KMS-11 (cell line): Measurements from ENCODE around the gene DENND4A.

Experiments
- H2AFZ ChIP-seq: fragments of 200-600 bp; sonication (generic); 2 replicates; pipeline ENCODE4 v1.6.1; 2016; ENCODE audit warnings: antibody characterized with exemption, mixed run types, low read depth
- H3K27ac ChIP-seq: fragments of 200-600 bp; sonication (generic); 2 replicates; pipeline ENCODE4 v1.6.1; 2016; ENCODE audit warnings: mild to moderate bottlenecking, mixed run types
- H3K27me3 ChIP-seq: fragments of 200-600 bp; sonication (generic); 2 replicates; pipeline ENCODE4 v1.6.1; 2017; ENCODE audit warnings: mild to moderate bottlenecking, low read depth, mixed run types, moderate library complexity; ENCODE audit not compliant: insufficient read depth
- H3K36me3 ChIP-seq: fragments of 200-600 bp; sonication (generic); 2 replicates; pipeline ENCODE4 v1.6.1; 2017; ENCODE audit warnings: mild to moderate bottlenecking, mixed run types; ENCODE audit not compliant: insufficient read depth
- H3K4me1 ChIP-seq: fragments of 200-600 bp; sonication (generic); 2 replicates; pipeline ENCODE4 v1.6.1; 2016; ENCODE audit warnings: mild to moderate bottlenecking, low read depth, mixed run types; ENCODE audit not compliant: poor library complexity, severe bottlenecking
- H3K4me2 ChIP-seq: fragments of 200-600 bp; sonication (generic); 2 replicates; pipeline ENCODE4 v1.7.0; 2016; ENCODE audit warnings: mild to moderate bottlenecking, mixed run types
- H3K4me3 ChIP-seq: fragments of 200-600 bp; sonication (generic); IDR thresholded peaks from 2 replicates; pipeline ENCODE4 v1.6.1; 2017; ENCODE audit warnings: low read depth, low read length, mixed read lengths; ENCODE audit not compliant: insufficient read depth
- H3K79me2 ChIP-seq: fragments of 200-600 bp; sonication (generic); 2 replicates; pipeline ENCODE4 v1.6.1; 2016; ENCODE audit warnings: low read depth, mixed run types; ENCODE audit not compliant: insufficient read depth
- H3K9ac ChIP-seq: fragments of 200-600 bp; sonication (generic); 2 replicates; pipeline ENCODE4 v1.6.1; 2016; ENCODE audit warnings: mild to moderate bottlenecking, mixed run types
- H4K20me1 ChIP-seq: fragments of 200-600 bp; sonication (generic); 2 replicates; pipeline ENCODE4 v1.6.1; 2016; ENCODE audit warnings: mild to moderate bottlenecking, mixed run types; ENCODE audit not compliant: insufficient read depth
- TF ChIP-seq, protein P1 (sequence below): fragments of 200-600 bp; sonication (generic); conservative IDR thresholded peaks from 2 replicates; pipeline ENCODE4 v1.6.1; 2017; ENCODE audit warnings: low read depth, mild to moderate bottlenecking, antibody characterized with exemption, low read length, moderate library complexity, mixed read lengths

The DENND4A gene

DNA sequence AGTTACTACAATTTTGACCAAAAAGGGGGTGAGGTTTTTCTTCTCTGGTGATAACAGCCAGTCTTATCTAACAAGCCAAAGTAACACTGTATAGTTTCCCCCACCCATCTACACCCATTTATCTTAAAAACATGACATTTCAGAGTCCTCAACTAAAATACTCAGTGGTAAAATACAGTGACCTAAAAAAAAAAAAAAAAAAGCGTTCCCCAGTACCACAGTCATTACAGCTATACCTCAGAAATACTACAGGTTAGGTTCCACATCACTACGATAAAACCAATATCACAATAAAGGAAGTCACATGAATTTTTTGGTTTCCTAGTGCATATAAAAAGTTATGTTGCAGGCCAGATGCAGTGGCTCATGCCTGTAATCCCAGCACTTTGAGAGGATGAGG, 13.8 kb downstream of the DENND4A start:
- H3K9ac ChIP-seq: no peak overlapping the region
- no peak overlapping the region for H3K4me2 ChIP-seq
- H2AFZ ChIP-seq: no peak overlapping the region
- H3K4me3 ChIP-seq: no peak overlapping the region
- no peaks in the 10 kb centered on the region for H3K27me3 ChIP-seq
- H3K27ac ChIP-seq: no peak overlapping the region
- H3K79me2 ChIP-seq: peaks cover 92% of the 10 kb centered on the region
- peaks cover 9% of the 10 kb centered on the region; the same call in 1 of the 2 replicates for H4K20me1 ChIP-seq
- peaks cover 4% of the 10 kb centered on the region for H3K4me1 ChIP-seq
- TF ChIP-seq, protein P1, sequence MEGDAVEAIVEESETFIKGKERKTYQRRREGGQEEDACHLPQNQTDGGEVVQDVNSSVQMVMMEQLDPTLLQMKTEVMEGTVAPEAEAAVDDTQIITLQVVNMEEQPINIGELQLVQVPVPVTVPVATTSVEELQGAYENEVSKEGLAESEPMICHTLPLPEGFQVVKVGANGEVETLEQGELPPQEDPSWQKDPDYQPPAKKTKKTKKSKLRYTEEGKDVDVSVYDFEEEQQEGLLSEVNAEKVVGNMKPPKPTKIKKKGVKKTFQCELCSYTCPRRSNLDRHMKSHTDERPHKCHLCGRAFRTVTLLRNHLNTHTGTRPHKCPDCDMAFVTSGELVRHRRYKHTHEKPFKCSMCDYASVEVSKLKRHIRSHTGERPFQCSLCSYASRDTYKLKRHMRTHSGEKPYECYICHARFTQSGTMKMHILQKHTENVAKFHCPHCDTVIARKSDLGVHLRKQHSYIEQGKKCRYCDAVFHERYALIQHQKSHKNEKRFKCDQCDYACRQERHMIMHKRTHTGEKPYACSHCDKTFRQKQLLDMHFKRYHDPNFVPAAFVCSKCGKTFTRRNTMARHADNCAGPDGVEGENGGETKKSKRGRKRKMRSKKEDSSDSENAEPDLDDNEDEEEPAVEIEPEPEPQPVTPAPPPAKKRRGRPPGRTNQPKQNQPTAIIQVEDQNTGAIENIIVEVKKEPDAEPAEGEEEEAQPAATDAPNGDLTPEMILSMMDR: no peak
- no peaks in the 10 kb centered on the region for H3K36me3 ChIP-seq

DNA sequence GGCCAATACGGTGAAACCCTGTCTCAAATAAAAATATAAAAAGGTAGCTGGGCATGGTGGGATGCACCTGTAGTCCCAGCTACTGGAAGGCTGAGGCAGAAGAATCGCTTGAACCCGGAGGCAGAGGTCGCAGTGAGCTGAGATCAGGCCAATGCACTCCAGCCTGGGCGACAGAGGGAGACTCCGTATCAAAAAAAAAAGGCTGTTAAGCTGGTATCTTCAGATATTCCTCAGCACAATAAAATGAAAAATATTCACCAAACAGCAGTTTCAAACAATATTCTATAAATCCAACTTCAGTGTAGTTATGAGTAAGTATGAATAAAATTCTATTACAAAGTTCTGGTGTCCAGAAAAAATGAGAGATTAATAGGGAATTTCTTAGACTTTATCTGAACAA, 14.2 kb downstream of the DENND4A start:
- TF ChIP-seq, protein P1: no peak
- peaks cover 4% of the 10 kb centered on the region for H3K4me1 ChIP-seq
- H3K4me3 ChIP-seq: no peak overlapping the region
- no peaks in the 10 kb centered on the region for H3K27me3 ChIP-seq
- H2AFZ ChIP-seq: no peak overlapping the region
- no peak overlapping the region for H3K4me2 ChIP-seq
- no peaks in the 10 kb centered on the region for H3K36me3 ChIP-seq
- H3K79me2 ChIP-seq: peaks cover 95% of the 10 kb centered on the region
- no peak overlapping the region for H3K9ac ChIP-seq
- no peak overlapping the region for H3K27ac ChIP-seq
- H4K20me1 ChIP-seq: peaks cover 9% of the 10 kb centered on the region; the same call in 1 of the 2 replicates

DNA sequence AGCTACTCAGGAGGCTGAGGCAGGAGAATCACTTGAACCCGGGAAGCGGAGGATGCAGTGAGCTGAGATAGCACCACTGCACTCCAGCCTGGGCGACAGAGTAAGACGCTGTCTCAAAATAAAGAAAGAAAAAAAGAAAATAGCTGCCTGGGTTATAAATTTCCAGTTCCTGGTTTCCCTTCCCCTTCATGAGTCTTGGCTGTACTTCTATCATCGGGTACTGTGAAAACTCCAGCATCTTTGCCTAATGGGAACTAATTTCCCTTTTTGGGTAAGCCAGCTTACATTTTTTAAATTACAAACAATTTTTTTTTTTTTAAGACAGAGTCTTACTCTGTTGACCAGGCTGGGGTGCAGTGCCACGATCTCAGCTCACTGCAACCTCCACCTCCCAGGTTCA, 15.0 kb downstream of the DENND4A start:
- Histone ChIP-seq H3K4me1 (peaks cover 4% of the 10 kb centered on the region), H3K9ac (no peak overlapping the region), H3K79me2 (peaks cover 94% of the 10 kb centered on the region), H3K27ac (no peak overlapping the region), H2AFZ (no peak overlapping the region), H3K27me3 (no peaks in the 10 kb centered on the region), H3K36me3 (no peaks in the 10 kb centered on the region), H3K4me2 (no peak overlapping the region), H4K20me1 (peaks cover 9% of the 10 kb centered on the region; the same call in 1 of the 2 replicates), H3K4me3 (no peak overlapping the region)
- TF ChIP-seq, protein P1: no peak

DNA sequence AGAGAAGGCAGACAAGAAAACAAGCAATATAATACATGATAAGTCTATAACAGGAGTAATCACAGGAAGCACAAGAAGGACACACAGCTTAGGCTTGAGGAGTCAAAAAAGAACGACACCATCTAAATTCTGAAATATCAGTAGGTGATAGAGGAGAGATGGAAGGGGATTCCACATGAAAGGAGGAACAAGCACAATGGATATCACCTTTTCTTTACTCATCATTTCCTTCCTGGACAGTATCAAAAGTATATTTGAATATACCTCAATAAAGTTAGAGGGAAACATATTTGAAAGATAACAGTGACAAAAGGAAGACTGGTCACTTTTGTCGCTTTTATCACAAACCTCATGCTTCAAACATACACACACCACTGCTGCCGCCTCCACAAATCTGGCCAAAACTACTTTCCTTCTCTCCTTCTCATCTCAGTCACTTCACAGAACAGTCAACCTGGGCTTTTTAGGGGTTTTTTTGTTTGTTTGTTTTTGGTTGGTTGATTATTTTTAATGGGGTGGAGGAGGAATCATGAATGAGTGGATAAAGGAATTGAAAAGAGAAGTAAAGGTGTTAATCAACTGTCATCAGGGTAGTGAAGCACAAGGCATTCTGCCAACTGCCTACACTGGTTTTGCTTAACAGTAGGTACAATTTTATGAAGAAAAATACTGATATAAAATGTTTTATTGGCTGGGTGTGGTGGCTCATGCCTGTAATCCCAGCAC, 18.5 kb downstream of the DENND4A start:
- no peak overlapping the region for H3K27ac ChIP-seq
- peaks cover 93% of the 10 kb centered on the region for H3K79me2 ChIP-seq
- no peak overlapping the region for H3K4me2 ChIP-seq
- TF ChIP-seq, protein P1: no peak
- H4K20me1 ChIP-seq: peaks cover 9% of the 10 kb centered on the region; the same call in 1 of the 2 replicates
- peaks cover 13% of the 10 kb centered on the region for H3K4me1 ChIP-seq
- no peaks in the 10 kb centered on the region for H3K27me3 ChIP-seq
- no peak overlapping the region for H3K9ac ChIP-seq
- H3K36me3 ChIP-seq: no peaks in the 10 kb centered on the region
- H3K4me3 ChIP-seq: no peak overlapping the region
- H2AFZ ChIP-seq: no peak overlapping the region
